Activated naive CD4-positive, alpha-beta T cell treated with anti-CD3 and anti-CD28 coated beads, Interleukin-2, amount 10 ng/mL, durations not matched to agents 7 days and 5 days (primary cell): ENCODE results near the gene SLC4A8.
A peak's percentile ranks its signal among the peaks of the same experiment; 100 is the strongest.

Experiments
- CTCF ChIA-PET: fragments of 350-600 bp; sonication (Branson Sonifier 250); formaldehyde crosslinking; loops from one replicate; lab custom pipeline; 2021; ENCODE audit warnings: antibody characterized with exemption; lab: Charles Lee
- DNase-seq: peaks from one replicate; pipeline ENCODE4 v3.0.0-alpha.2; 2020
- H3K27ac Mint-ChIP-seq: one replicate; pipeline ENCODE4 v1.8.0; 2021; ENCODE audit warnings: mild to moderate bottlenecking, moderate library complexity, mixed read lengths
- H3K27me3 Mint-ChIP-seq: one replicate; pipeline ENCODE4 v1.8.0; 2021; ENCODE audit warnings: mild to moderate bottlenecking, mixed read lengths
- H3K36me3 Mint-ChIP-seq: one replicate; pipeline ENCODE4 v1.8.0; 2021; ENCODE audit warnings: mixed read lengths
- H3K4me1 Mint-ChIP-seq: one replicate; pipeline ENCODE4 v1.8.0; 2021; ENCODE audit warnings: mixed read lengths
- H3K4me3 Mint-ChIP-seq: one replicate; pipeline ENCODE4 v1.8.0; 2021; ENCODE audit warnings: mild to moderate bottlenecking, moderate library complexity, mixed read lengths
- H3K9me3 Mint-ChIP-seq: one replicate; pipeline ENCODE4 v1.8.0; 2021; ENCODE audit warnings: mixed read lengths

Gene SLC4A8

DNA sequence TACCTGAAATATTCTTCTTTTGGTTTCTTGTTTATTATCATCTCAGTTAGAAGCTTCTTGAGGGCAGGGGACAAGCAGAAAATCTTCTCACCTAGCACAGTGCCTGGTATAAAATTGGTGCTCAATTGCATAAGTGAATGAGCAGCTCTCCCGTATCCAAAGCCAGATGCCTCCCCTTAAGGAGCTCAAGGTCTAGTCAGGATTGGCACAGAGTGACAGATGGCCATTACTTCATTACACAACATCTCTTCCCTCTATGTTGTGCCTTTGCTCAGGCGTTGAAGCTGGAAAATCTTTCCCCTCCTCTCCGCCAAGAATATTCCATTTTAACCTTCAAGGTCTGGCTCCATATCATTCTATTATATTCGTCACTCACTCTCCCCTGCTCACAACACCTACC is 3.6 kb downstream of the SLC4A8 start:
- no peak for DNase-seq
- Mint-ChIP-seq H3K27me3 (peaks cover 37% of the 10 kb centered on the region), H3K9me3 (no peaks in the 10 kb centered on the region), H3K36me3 (peaks cover 3% of the 10 kb centered on the region), H3K4me1 (peaks cover 44% of the 10 kb centered on the region), H3K27ac (no peak overlapping the region), H3K4me3 (no peak overlapping the region)
- CTCF ChIA-PET, result interaction anchor here (1.4 to 13.9 kb wide), 3 partner anchors 11 to 104 kb away, joined by 3 to 199 read pairs (median 4); no protein-coding TSS in a partner anchor

DNA sequence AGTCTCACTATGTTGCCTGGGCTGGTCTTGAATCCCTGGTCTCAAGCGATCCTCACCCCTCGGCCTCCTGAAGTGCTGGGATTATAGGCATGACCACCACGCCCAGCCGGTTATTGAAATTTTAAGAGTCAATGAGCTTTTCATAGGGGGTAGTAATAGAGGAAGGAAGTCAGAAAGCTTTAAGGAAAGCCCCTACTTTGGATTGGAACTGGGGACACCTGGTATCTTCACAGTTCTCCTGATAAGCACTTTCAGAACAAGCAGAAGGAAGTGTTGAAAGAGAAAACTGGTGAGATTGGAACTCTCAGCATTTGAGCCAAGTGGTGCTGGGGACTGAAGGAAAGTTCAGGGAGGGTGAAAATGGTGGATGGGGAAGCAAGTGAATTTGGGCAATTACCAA is 5.1 kb downstream of the SLC4A8 start:
- Mint-ChIP-seq H3K4me1 (peaks cover 45% of the 10 kb centered on the region), H3K9me3 (no peaks in the 10 kb centered on the region), H3K36me3 (peaks cover 3% of the 10 kb centered on the region), H3K27me3 (peaks cover 33% of the 10 kb centered on the region), H3K27ac (no peak overlapping the region), H3K4me3 (no peak overlapping the region)
- CTCF ChIA-PET, result interaction anchor here (0.6 to 13.9 kb wide), 4 partner anchors 10 to 395 kb away, joined by 3 to 199 read pairs (median 4); no protein-coding TSS in a partner anchor
- no peak for DNase-seq

DNA sequence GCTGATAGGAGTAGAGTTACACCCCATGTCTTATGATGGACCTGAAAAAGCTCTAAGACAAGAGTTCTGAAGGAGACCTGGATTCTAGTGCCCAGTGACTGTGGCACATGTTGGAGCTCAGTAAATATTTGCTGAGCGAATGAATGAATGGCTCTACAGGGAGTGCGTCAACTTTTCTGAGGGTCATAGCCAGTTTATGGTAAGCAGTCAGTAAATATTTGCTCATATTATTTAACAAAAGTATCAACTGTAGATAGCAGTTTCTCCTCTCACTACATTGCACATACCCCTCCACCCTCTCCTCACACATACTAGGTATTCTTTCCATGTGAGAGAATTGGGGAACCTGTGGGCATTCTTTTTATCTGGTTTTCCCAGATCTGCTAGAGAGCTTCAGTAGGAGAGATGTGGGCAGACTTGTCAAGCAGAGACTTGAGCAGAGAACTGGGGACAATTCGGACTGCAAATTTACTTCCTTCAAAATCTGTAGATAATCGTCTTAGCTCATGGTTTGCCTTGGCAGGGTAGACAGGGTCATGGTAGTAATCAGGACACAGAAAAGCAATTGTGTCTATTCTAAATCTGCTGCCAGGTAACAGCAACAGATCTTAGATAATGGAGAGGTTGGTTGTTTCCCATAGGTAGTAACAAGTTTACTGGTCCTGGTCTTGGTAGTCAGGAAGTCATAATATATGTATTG is 5.7 kb downstream of the SLC4A8 start:
- CTCF ChIA-PET, result interaction anchor here (0.6 to 13.9 kb wide), 5 partner anchors 9 to 394 kb away, joined by 3 to 199 read pairs (median 4); no protein-coding TSS in a partner anchor
- H3K4me1 Mint-ChIP-seq, result peaks cover 43% of the 10 kb centered on the region
- no peak overlapping the region for H3K4me3 Mint-ChIP-seq
- no peak overlapping the region for H3K27ac Mint-ChIP-seq
- peaks cover 3% of the 10 kb centered on the region for H3K36me3 Mint-ChIP-seq
- no peak for DNase-seq
- peaks cover 27% of the 10 kb centered on the region for H3K27me3 Mint-ChIP-seq
- no peaks in the 10 kb centered on the region for H3K9me3 Mint-ChIP-seq

- peaks cover 7% of the 10 kb centered on the region for H3K36me3 Mint-ChIP-seq
- DNase-seq, result no peak
- CTCF ChIA-PET, result no interaction called here
- H3K9me3 Mint-ChIP-seq, result no peaks in the 10 kb centered on the region
- H3K4me3 Mint-ChIP-seq, result no peak overlapping the region
- H3K4me1 Mint-ChIP-seq, result peaks cover 30% of the 10 kb centered on the region
- H3K27me3 Mint-ChIP-seq, result peaks cover 24% of the 10 kb centered on the region
- no peak overlapping the region for H3K27ac Mint-ChIP-seq
Measured at GRCh38 chr12:51432921-51433320, 8.3 kb downstream of the SLC4A8 start.

DNA sequence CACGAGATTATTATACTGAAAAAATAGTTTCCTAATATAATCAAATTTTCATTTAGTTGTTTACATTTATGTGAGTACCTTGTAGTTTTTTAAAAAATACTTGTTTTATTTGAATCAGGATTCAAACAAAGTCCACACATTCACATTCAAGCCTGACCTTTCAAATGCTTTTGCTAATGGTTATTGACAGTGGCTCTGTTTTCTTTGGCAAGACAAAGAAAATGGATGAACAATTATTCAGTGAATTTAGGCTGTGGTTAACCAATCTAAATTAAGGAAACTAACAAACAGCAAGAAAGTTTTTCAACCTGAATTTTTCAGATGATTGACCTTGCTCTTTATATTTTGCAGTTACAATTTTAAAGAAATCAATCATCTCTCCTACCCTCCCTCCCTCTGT is 9.7 kb downstream of the SLC4A8 start:
- CTCF ChIA-PET, result no interaction called here
- DNase-seq, result no peak

GRCh38 chr12:51437431-51437830 is 12.8 kb downstream of the SLC4A8 start:
- Mint-ChIP-seq H3K4me3 (no peak overlapping the region), H3K27me3 (peaks cover 12% of the 10 kb centered on the region), H3K9me3 (peaks cover 3% of the 10 kb centered on the region), H3K27ac (peak overlapping the region; percentile 28), H3K36me3 (peaks cover 15% of the 10 kb centered on the region), H3K4me1 (peaks cover 67% of the 10 kb centered on the region)
- no peak for DNase-seq
- CTCF ChIA-PET, result interaction anchor here (1.1 to 1.3 kb wide), 3 partner anchors 13 to 47 kb away, joined by 3 read pairs; partner anchors contain the start of gene SLC4A8

More for the DNA sequence above, 9.7 kb downstream of the SLC4A8 start:
- peaks cover 42% of the 10 kb centered on the region for H3K4me1 Mint-ChIP-seq
- H3K27ac Mint-ChIP-seq, result no peak overlapping the region
- H3K9me3 Mint-ChIP-seq, result no peaks in the 10 kb centered on the region
- H3K36me3 Mint-ChIP-seq, result peaks cover 7% of the 10 kb centered on the region
- H3K4me3 Mint-ChIP-seq, result no peak overlapping the region
- peaks cover 24% of the 10 kb centered on the region for H3K27me3 Mint-ChIP-seq

- CTCF ChIA-PET, result interaction anchor here (1.7 to 4.0 kb wide), 2 partner anchors 12 to 92 kb away, joined by 5 to 10 read pairs; no protein-coding TSS in a partner anchor
- H3K4me3 Mint-ChIP-seq, result peak overlapping the region; percentile 39
Measured at GRCh38 chr12:51439330-51439729, 14.7 kb downstream of the SLC4A8 start.

DNA sequence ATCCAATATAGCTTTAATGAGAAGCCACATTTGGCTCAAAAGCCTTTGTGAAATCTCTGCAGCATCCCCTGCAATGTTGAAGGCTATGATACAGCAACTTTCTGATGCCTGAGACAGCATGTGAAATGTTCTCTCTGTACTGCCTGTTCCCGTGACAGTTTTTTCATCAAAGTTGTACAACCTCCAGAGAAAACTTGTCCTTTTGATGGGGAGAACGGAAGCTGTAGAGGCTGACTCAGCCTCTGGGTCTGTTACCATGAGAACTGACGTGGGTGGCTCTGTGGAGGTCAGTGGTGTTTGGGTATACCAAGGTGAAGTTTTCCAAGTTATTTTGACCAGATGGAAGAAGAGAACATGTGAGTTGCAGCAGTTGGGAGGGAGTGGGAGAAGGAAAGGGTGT is 17.0 kb downstream of the SLC4A8 start:
- H3K27me3 Mint-ChIP-seq, result no peaks in the 10 kb centered on the region
- peaks cover 15% of the 10 kb centered on the region for H3K36me3 Mint-ChIP-seq
- peak; percentile 32 for DNase-seq
- H3K27ac Mint-ChIP-seq, result no peak overlapping the region
- H3K9me3 Mint-ChIP-seq, result peaks cover 3% of the 10 kb centered on the region
- H3K4me1 Mint-ChIP-seq, result peaks cover 53% of the 10 kb centered on the region
- H3K4me3 Mint-ChIP-seq, result no peak overlapping the region
- CTCF ChIA-PET, result interaction anchor here (4.0 kb wide), 1 partner anchor 90 kb away, joined by 10 read pairs; no protein-coding TSS in a partner anchor

More at GRCh38 chr12:51439330-51439729, 14.7 kb downstream of the SLC4A8 start:
- Mint-ChIP-seq H3K4me1 (peaks cover 53% of the 10 kb centered on the region), H3K27ac (peak overlapping the region; percentile 78), H3K27me3 (peaks cover 4% of the 10 kb centered on the region), H3K9me3 (peaks cover 3% of the 10 kb centered on the region), H3K36me3 (peaks cover 15% of the 10 kb centered on the region)
- peak; percentile 53 for DNase-seq

- no peak overlapping the region for H3K4me3 Mint-ChIP-seq
- H3K27me3 Mint-ChIP-seq, result no peaks in the 10 kb centered on the region
- CTCF ChIA-PET, result interaction anchor here (4.0 kb wide), 1 partner anchor 89 kb away, joined by 10 read pairs; no protein-coding TSS in a partner anchor
- H3K9me3 Mint-ChIP-seq, result peaks cover 3% of the 10 kb centered on the region
- H3K36me3 Mint-ChIP-seq, result peaks cover 14% of the 10 kb centered on the region
- no peak overlapping the region for H3K27ac Mint-ChIP-seq
- H3K4me1 Mint-ChIP-seq, result peaks cover 50% of the 10 kb centered on the region
- no peak for DNase-seq
Measured at GRCh38 chr12:51442324-51442723, 17.7 kb downstream of the SLC4A8 start.

DNA sequence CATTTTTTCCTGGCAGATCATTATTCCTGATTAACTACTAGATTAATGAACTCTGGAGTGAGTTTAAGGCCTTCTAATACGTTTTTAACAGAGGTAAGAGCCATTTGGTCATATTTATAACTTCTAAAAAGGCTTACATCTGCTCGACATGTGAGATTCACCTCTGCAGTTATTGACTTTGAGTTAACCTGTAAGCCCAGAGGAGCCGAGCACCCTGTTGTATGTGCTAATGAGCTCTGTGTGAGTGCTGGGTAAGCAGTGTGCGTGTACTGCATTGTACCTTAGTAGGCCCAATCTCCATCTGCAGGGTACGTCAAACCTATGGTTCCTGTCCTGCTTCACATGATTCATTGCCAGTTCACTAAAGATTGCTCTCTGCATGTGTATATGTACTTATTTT is 18.9 kb downstream of the SLC4A8 start:
- Mint-ChIP-seq H3K4me3 (no peak overlapping the region), H3K36me3 (peaks cover 16% of the 10 kb centered on the region), H3K9me3 (peaks cover 3% of the 10 kb centered on the region), H3K27ac (no peak overlapping the region), H3K27me3 (peaks cover 4% of the 10 kb centered on the region), H3K4me1 (peaks cover 46% of the 10 kb centered on the region)
- DNase-seq, result no peak
- CTCF ChIA-PET, result no interaction called here

DNA sequence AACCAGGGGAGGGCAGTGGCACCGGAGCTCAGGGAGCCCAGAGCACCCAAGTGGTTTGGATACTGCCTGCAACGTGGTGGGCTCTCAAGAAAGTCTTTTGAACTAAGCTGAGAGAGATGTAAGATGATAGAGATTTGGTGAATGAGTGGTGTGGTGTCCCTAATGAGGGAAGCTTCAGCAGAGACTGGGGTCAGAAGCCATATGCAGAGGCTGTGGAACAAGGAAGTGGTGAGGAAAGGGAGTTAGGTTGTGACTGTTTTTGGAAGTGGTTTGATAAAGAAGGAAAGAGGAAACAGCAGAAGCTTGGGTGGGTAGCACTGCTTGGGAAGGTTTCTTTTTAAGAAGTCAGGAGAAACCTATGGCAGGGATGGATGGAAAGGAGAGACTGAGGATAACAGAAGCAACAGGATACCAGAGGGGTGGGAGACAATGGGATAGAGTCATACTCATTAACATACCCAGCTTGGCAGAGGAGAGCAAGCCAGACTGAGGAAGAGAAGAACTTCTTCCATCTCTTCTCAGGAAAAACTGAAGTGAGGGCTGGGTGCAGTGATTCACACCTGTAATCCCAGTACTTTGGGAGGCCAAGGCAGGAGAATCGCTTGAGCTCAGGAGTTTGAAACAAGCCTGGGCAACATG is 24.1 kb downstream of the SLC4A8 start:
- peaks cover 11% of the 10 kb centered on the region for H3K4me1 Mint-ChIP-seq
- CTCF ChIA-PET, result interaction anchor here (1.5 kb wide), 1 partner anchor 84 kb away, joined by 3 read pairs; no protein-coding TSS in a partner anchor
- DNase-seq, result no peak

GRCh38 chr12:51449580-51450246 is 25.1 kb downstream of the SLC4A8 start:
- Mint-ChIP-seq H3K4me1 (peaks cover 11% of the 10 kb centered on the region), H3K27me3 (peaks cover 16% of the 10 kb centered on the region), H3K36me3 (peaks cover 13% of the 10 kb centered on the region), H3K27ac (no peak overlapping the region), H3K9me3 (no peaks in the 10 kb centered on the region), H3K4me3 (no peak overlapping the region)
- no peak for DNase-seq
- CTCF ChIA-PET, result no interaction called here

More for the DNA sequence above, 24.1 kb downstream of the SLC4A8 start:
- Mint-ChIP-seq H3K27me3 (peaks cover 16% of the 10 kb centered on the region), H3K27ac (peak overlapping the region; percentile 71), H3K9me3 (no peaks in the 10 kb centered on the region), H3K36me3 (peaks cover 13% of the 10 kb centered on the region), H3K4me3 (no peak overlapping the region)

GRCh38 chr12:51450333-51450732 is 25.7 kb downstream of the SLC4A8 start:
- peaks cover 16% of the 10 kb centered on the region for H3K27me3 Mint-ChIP-seq
- H3K4me1 Mint-ChIP-seq, result peaks cover 11% of the 10 kb centered on the region
- H3K9me3 Mint-ChIP-seq, result no peaks in the 10 kb centered on the region
- CTCF ChIA-PET, result no interaction called here
- peaks cover 14% of the 10 kb centered on the region for H3K36me3 Mint-ChIP-seq
- DNase-seq, result no peak
- no peak overlapping the region for H3K27ac Mint-ChIP-seq
- H3K4me3 Mint-ChIP-seq, result no peak overlapping the region

DNA sequence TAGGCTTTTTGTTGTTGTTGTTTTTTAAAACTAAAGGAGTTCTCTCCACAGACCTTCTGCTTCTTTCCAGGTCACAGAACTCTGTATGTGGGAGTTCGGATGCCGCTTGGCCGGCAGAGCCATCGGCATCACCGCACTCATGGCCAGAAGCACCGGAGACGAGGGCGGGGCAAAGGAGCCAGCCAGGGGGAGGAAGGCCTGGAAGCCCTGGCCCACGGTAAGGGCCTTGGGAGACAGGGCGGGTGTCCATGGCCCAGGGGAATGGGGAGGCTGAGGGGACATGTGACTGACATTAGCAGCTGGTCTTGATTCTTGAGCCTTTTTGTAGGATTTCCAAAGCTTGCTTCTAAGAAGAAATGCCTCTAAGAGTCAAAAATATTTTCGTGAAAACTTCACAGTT is 26.2 kb downstream of the SLC4A8 start:
- Mint-ChIP-seq H3K4me3 (no peak overlapping the region), H3K27ac (no peak overlapping the region), H3K9me3 (no peaks in the 10 kb centered on the region), H3K4me1 (peaks cover 11% of the 10 kb centered on the region), H3K36me3 (peaks cover 15% of the 10 kb centered on the region), H3K27me3 (peaks cover 16% of the 10 kb centered on the region)
- DNase-seq, result no peak
- CTCF ChIA-PET, result no interaction called here
